ENCODE results near the gene ASB18. TPM values are rescaled to one million over a fixed set of nuclear protein-coding genes. Genes with fewer than 3 reads are reported as not detected.

Gene ASB18
- total and polyA plus RNA-seq, 2 of the 8 experiments (the other 6 are each of a cell fraction or from before 2014, with no cell fraction given), result not detected

DNA sequence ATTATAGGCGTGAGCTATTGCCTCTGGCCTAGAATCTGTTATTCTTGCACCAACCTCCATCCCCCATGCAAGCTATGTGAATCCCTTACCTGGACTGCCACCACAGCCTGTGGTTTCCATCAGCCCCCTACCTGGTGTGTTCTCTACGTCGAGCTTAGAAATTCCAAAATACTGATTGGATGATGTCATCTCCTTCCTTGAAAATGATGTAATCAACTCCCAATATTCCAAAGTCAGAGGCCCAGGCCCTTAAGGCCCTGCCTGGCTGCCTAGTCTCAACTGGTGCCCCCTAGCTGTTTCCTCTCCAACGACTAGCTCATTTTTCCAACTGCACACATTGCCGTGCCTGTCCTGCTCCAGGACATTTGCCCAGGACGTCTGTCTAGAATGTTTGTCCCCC lies 54.7 kb downstream of the ASB18 start (continued):
- TF ChIP-seq, protein P1, sequence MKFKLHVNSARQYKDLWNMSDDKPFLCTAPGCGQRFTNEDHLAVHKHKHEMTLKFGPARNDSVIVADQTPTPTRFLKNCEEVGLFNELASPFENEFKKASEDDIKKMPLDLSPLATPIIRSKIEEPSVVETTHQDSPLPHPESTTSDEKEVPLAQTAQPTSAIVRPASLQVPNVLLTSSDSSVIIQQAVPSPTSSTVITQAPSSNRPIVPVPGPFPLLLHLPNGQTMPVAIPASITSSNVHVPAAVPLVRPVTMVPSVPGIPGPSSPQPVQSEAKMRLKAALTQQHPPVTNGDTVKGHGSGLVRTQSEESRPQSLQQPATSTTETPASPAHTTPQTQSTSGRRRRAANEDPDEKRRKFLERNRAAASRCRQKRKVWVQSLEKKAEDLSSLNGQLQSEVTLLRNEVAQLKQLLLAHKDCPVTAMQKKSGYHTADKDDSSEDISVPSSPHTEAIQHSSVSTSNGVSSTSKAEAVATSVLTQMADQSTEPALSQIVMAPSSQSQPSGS (IDR thresholded peaks at IDR 0.05; ENCODE audit: low read length), result peak; percentile 90

All from H1 (cell line).